GM13976 (cell line): ENCODE data around the gene CNIH1.

Experiments used
- DNase-seq: peaks from one replicate; pipeline ENCODE4 v3.0.0; 2012; ENCODE audit warnings: low spot score
- CTCF ChIP-seq: IDR thresholded peaks from 2 replicates; pipeline ENCODE4 v1.5.1; 2012; ENCODE audit warnings: borderline replicate concordance, mild to moderate bottlenecking; ENCODE audit not compliant: insufficient read depth; ENCODE audit errors: extremely low read depth, missing control alignments, control extremely low read depth
- in situ Hi-C: fragments of 300-500 bp; cut with MboI; formaldehyde crosslinking; loops from one replicate; pipeline ENCODE4 v1.12.0; 2022; ENCODE audit warnings: low sequenced_read_pairs, mixed read lengths, inconsistent platforms; ENCODE audit not compliant: unreplicated experiment

Gene CNIH1

GRCh38 chr14:54480830-54481562 lies 39.8 kb upstream of the CNIH1 start:
- in situ Hi-C loops, result no loop called here
- no peak for DNase-seq
- TF ChIP-seq CTCF, result no peak

GRCh38 chr14:54478636-54479215 lies 37.6 kb upstream of the CNIH1 start:
- in situ Hi-C loops, result no loop called here
- TF ChIP-seq CTCF, result no peak
- DNase-seq, result no peak

GRCh38 chr14:54475911-54476310 lies 34.7 kb upstream of the CNIH1 start:
- in situ Hi-C loops, result no loop called here
- no peak for TF ChIP-seq CTCF
- DNase-seq, result no peak

GRCh38 chr14:54475187-54475899 lies 34.2 kb upstream of the CNIH1 start:
- DNase-seq, result no peak
- TF ChIP-seq CTCF, result no peak
- in situ Hi-C loops, result no loop called here

- in situ Hi-C loops, result no loop called here
Observed at GRCh38 chr14:54474232-54474793, 33.1 kb upstream of the CNIH1 start.

More at GRCh38 chr14:54474232-54474793, 33.1 kb upstream of the CNIH1 start:
- DNase-seq, result no peak
- TF ChIP-seq CTCF, result no peak
